ENCODE data around the gene SPRR4. TPM values are rescaled to one million over a fixed set of nuclear protein-coding genes. Genes with fewer than 3 reads are reported as not detected.

Gene SPRR4
- total RNA-seq (2022; extraction: Qiagen RNA extraction) = not detected in 5 replicates

GRCh38 chr1:152970495-152970894, at the start of gene SPRR4:
Gene SPRR4, plus strand, starts transcription at chr1:152970648. Its CDS starts 1,243 bp downstream, at chr1:152971891.

GRCh38 chr1:152946651-152947256, 23.7 kb upstream of the SPRR4 start, which contains the start of gene SPRR5:
Gene SPRR5, plus strand, starts transcription at chr1:152947206. Its CDS starts 1,349 bp downstream, at chr1:152948555.

GRCh38 chr1:152983743-152984142, 13.3 kb downstream of the SPRR4 start, which contains the start of gene SPRR1A:
Gene SPRR1A, plus strand, starts transcription at chr1:152984081. Its CDS starts 1,150 bp downstream, at chr1:152985231.

GRCh38 chr1:153001382-153001781, 30.9 kb downstream of the SPRR4 start, which contains the start of gene SPRR3:
Gene SPRR3, plus strand, starts transcription at chr1:153001749. Its CDS starts 1,272 bp downstream, at chr1:153003021.

Other genes with a start within 250 kb of the SPRR4 start
- gene KPRP, start 212.6 kb upstream of the SPRR4 start, total RNA-seq (2022; extraction: Qiagen RNA extraction) = not detected in 5 replicates
- gene LCE1F, start 195.5 kb upstream of the SPRR4 start, total RNA-seq (2022; extraction: Qiagen RNA extraction) = not detected in 5 replicates
- gene LCE1E, start 184.4 kb upstream of the SPRR4 start, total RNA-seq (2022; extraction: Qiagen RNA extraction) = not detected in 5 replicates
- not detected in 5 replicates for gene LCE1D, start 173.9 kb upstream of the SPRR4 start, total RNA-seq (2022; extraction: Qiagen RNA extraction)
- 0.14 TPM in 1 of 5 replicates, not detected in the others for gene LCE1C, start 164.0 kb upstream of the SPRR4 start, total RNA-seq (2022; extraction: Qiagen RNA extraction)
- gene LCE1B, start 158.7 kb upstream of the SPRR4 start, total RNA-seq (2022; extraction: Qiagen RNA extraction) = 0.08 TPM in 1 of 5 replicates, not detected in the others
- gene LCE1A, start 143.2 kb upstream of the SPRR4 start, total RNA-seq (2022; extraction: Qiagen RNA extraction) = not detected in 5 replicates
- gene LCE6A, start 127.8 kb upstream of the SPRR4 start, total RNA-seq (2022; extraction: Qiagen RNA extraction) = not detected in 5 replicates
- not detected in 5 replicates for gene LCE7A, start 110.7 kb upstream of the SPRR4 start, total RNA-seq (2022; extraction: Qiagen RNA extraction)
- not detected in 5 replicates for gene SMCP, start 92.3 kb upstream of the SPRR4 start, total RNA-seq (2022; extraction: Qiagen RNA extraction)
- 0.05 to 0.12 TPM (median 0.09 TPM) in 5 replicates for gene IVL, start 62.1 kb upstream of the SPRR4 start, total RNA-seq (2022; extraction: Qiagen RNA extraction)
- not detected in 5 replicates for gene SPRR5, start 23.4 kb upstream of the SPRR4 start, total RNA-seq (2022; extraction: Qiagen RNA extraction)
- not detected in 5 replicates for gene SPRR1A, start 13.4 kb downstream of the SPRR4 start, total RNA-seq (2022; extraction: Qiagen RNA extraction)
- gene SPRR3, start 31.1 kb downstream of the SPRR4 start, total RNA-seq (2022; extraction: Qiagen RNA extraction) = not detected in 5 replicates
- not detected in 5 replicates for gene SPRR1B, start 60.6 kb downstream of the SPRR4 start, total RNA-seq (2022; extraction: Qiagen RNA extraction)
- gene SPRR2D, start 70.5 kb downstream of the SPRR4 start, total RNA-seq (2022; extraction: Qiagen RNA extraction) = not detected in 5 replicates
- gene SPRR2A, start 86.9 kb downstream of the SPRR4 start, total RNA-seq (2022; extraction: Qiagen RNA extraction) = 0.12 TPM in 1 of 5 replicates, not detected in the others
- gene SPRR2B, start 101.0 kb downstream of the SPRR4 start, total RNA-seq (2022; extraction: Qiagen RNA extraction) = not detected in 5 replicates
- gene SPRR2E, start 123.9 kb downstream of the SPRR4 start, total RNA-seq (2022; extraction: Qiagen RNA extraction) = not detected in 5 replicates
- not detected in 5 replicates for gene SPRR2F, start 142.9 kb downstream of the SPRR4 start, total RNA-seq (2022; extraction: Qiagen RNA extraction)
- gene SPRR2G, start 180.2 kb downstream of the SPRR4 start, total RNA-seq (2022; extraction: Qiagen RNA extraction) = not detected in 5 replicates
- not detected in 5 replicates for gene LELP1, start 232.8 kb downstream of the SPRR4 start, total RNA-seq (2022; extraction: Qiagen RNA extraction)
- 0.10 TPM in 1 of 5 replicates, not detected in the others for gene PRR9, start 246.9 kb downstream of the SPRR4 start, total RNA-seq (2022; extraction: Qiagen RNA extraction)